HCT116 (cell line): Measurements from ENCODE around the gene SLC1A6. TPM values are rescaled to one million over a fixed set of nuclear protein-coding genes. Genes with fewer than 3 reads are reported as not detected.

Experiments used
- ATAC-seq: fragments of 200-7000 bp; cut with Tn5 transposase; 2 replicates; pipeline ENCODE4 v1.9.1; 2020; ENCODE audit warnings: mild to moderate bottlenecking, moderate library complexity
- BruUV-seq: library from RNA; stranded (reverse); fragments of 400-500 nt; replicated peaks from 2 replicates; lab custom pipeline; 2021; lab: Mats Ljungman, UMichigan
- CTCF ChIA-PET: fragments of 300-600 bp; sonication (Branson Sonifier 250); formaldehyde crosslinking; loops from one replicate; lab custom pipeline; 2021; ENCODE audit warnings: antibody characterized with exemption; lab: Charles Lee
- POLR2A ChIA-PET: fragments of 300-600, 350-600 bp; sonication (Branson Sonifier 250); formaldehyde crosslinking; loops from one replicate; lab custom pipeline; 2021; ENCODE audit warnings: antibody characterized with exemption; lab: Charles Lee
- RAD21 ChIA-PET, 2 experiments: fragments of 300-600 bp; sonication (Branson Sonifier 250); formaldehyde crosslinking; loops; one replicate each; lab custom pipeline; 2023; ENCODE audit warnings: low total read pairs in 2 of 2; ENCODE audit not compliant: uncharacterized antibody in 2 of 2, unreplicated experiment in 2 of 2, low non-redundant PET in 1 of 2; lab: Charles Lee
- DNase-seq: peaks from one replicate; pipeline ENCODE4 v3.0.0-alpha.2; 2010; ENCODE audit warnings: low read depth, low spot score
- H2AFZ ChIP-seq: fragments of 200-600 bp; shearing (Covaris generic), sonication (generic); 2 replicates; pipeline ENCODE4 v1.6.1; 2017; ENCODE audit warnings: low read depth, mixed run types, mixed read lengths, antibody characterized with exemption, low read length; ENCODE audit not compliant: poor library complexity, severe bottlenecking
- H3K27ac ChIP-seq: 2 replicates; pipeline ENCODE4 v1.5.1; 2012; ENCODE audit warnings: low read depth, low read length
- H3K27me3 ChIP-seq: fragments of 200-600 bp; sonication (generic); 2 replicates; pipeline ENCODE4 v1.6.1; 2016; ENCODE audit warnings: mixed run types, low read length, mixed read lengths; ENCODE audit not compliant: insufficient read depth
- H3K36me3 ChIP-seq, 2 experiments: fragments of 200-500 bp in 1 of 2; fragments of 200-600 bp in 1 of 2; sonication (Bioruptor generic) in 1 of 2; sonication (generic) in 1 of 2; 2 replicates each; pipeline versions ENCODE4 v1.5.1 to v1.6.1; 2014 to 2016; ENCODE audit warnings: low read length in 2 of 2, inconsistent platforms in 1 of 2, mixed read lengths in 1 of 2, mixed run types in 1 of 2; ENCODE audit not compliant: insufficient read depth in 2 of 2, control insufficient read depth in 1 of 2
- H3K4me1 ChIP-seq, 2 experiments: fragments of 200-600 bp in 1 of 2; sonication (generic) in 1 of 2; 2 replicates each; pipeline versions ENCODE4 v1.5.1 to v1.6.1; 2012 to 2017; ENCODE audit warnings: low read length in 2 of 2, inconsistent platforms in 1 of 2, mild to moderate bottlenecking in 1 of 2, mixed read lengths in 1 of 2, mixed run types in 1 of 2, moderate library complexity in 1 of 2; ENCODE audit not compliant: insufficient read depth in 2 of 2, control insufficient read depth in 1 of 2
- H3K4me2 ChIP-seq: fragments of 200-600 bp; sonication (generic); 2 replicates; pipeline ENCODE4 v1.6.1; 2017; ENCODE audit warnings: mixed run types, low read length, mixed read lengths
- H3K4me3 ChIP-seq, 2 experiments: fragments of 200-600 bp in 1 of 2; sonication (generic) in 1 of 2; replicated peaks in 1 of 2; 2 replicates each; pipeline ENCODE4 v1.5.1; 2011 to 2016; ENCODE audit warnings: low read length in 2 of 2, control low read depth in 1 of 2, low read depth in 1 of 2, mild to moderate bottlenecking in 1 of 2, mixed read lengths in 1 of 2, mixed run types in 1 of 2
- H3K79me2 ChIP-seq: fragments of 200-600 bp; sonication (generic); 2 replicates; pipeline ENCODE4 v1.6.1; 2017; ENCODE audit warnings: mild to moderate bottlenecking, mixed run types, low read length, moderate library complexity, mixed read lengths; ENCODE audit not compliant: insufficient read depth
- H3K9ac ChIP-seq: fragments of 200-600 bp; sonication (generic); 2 replicates; pipeline ENCODE4 v1.6.1; 2016; ENCODE audit warnings: low read length, mixed read lengths
- H3K9me2 ChIP-seq: fragments of 200-600 bp; sonication (generic), shearing (Covaris generic); 2 replicates; pipeline ENCODE4 v1.6.1; 2017; ENCODE audit warnings: mixed run types, mild to moderate bottlenecking, moderate library complexity; ENCODE audit not compliant: insufficient read depth
- H3K9me3 ChIP-seq, 2 experiments: fragments of 200-500 bp in 1 of 2; fragments of 200-600 bp in 1 of 2; sonication (Bioruptor generic) in 1 of 2; sonication (generic) in 1 of 2; 2 replicates each; pipeline ENCODE4 v1.6.1; 2014 to 2017; ENCODE audit warnings: low read length in 2 of 2, mixed read lengths in 2 of 2, inconsistent platforms in 1 of 2, low read depth in 1 of 2, mild to moderate bottlenecking in 1 of 2, mixed run types in 1 of 2, moderate library complexity in 1 of 2; ENCODE audit not compliant: control insufficient read depth in 1 of 2, insufficient read depth in 1 of 2
- H4K20me1 ChIP-seq: fragments of 200-600 bp; sonication (generic), shearing (Covaris generic); 2 replicates; pipeline ENCODE4 v1.6.1; 2017; ENCODE audit warnings: mixed run types, mild to moderate bottlenecking, moderate library complexity; ENCODE audit not compliant: insufficient read depth
- CBX3 ChIP-seq: IDR thresholded peaks from 2 replicates; pipeline ENCODE4 v1.6.1; 2012; ENCODE audit warnings: low read depth
- CEBPB ChIP-seq: IDR thresholded peaks from 2 replicates; pipeline ENCODE4 v1.6.1; 2012; ENCODE audit warnings: low read depth
- EZH2 ChIP-seq: fragments of 200-600 bp; sonication (generic); IDR thresholded peaks from 2 replicates; pipeline ENCODE4 v1.6.1; 2017; ENCODE audit warnings: antibody characterized with exemption, mixed run types
- EZH2phosphoT487 ChIP-seq: fragments of 200-600 bp; IDR thresholded peaks from 2 replicates; pipeline ENCODE4 v1.6.1; 2018; ENCODE audit warnings: antibody characterized with exemption, borderline replicate concordance
- FOSL1 ChIP-seq: IDR thresholded peaks from 2 replicates; pipeline ENCODE4 v1.6.1; 2012; ENCODE audit warnings: low read depth
- JUND ChIP-seq: IDR thresholded peaks from 2 replicates; pipeline ENCODE4 v1.6.1; 2012
- POLR2A ChIP-seq: IDR thresholded peaks from 2 replicates; pipeline ENCODE4 v1.7.0; 2011; ENCODE audit warnings: borderline replicate concordance; ENCODE audit not compliant: insufficient read depth, insufficient read length; ENCODE audit errors: extremely low read depth
- POLR2AphosphoS5 ChIP-seq: IDR thresholded peaks from 2 replicates; pipeline ENCODE4 v1.6.1; 2011; ENCODE audit warnings: mild to moderate bottlenecking, low read depth, low read length, moderate library complexity
- RAD21 ChIP-seq: IDR thresholded peaks from 2 replicates; pipeline ENCODE4 v1.6.1; 2012; ENCODE audit warnings: low read depth, mild to moderate bottlenecking
- YY1 ChIP-seq: IDR thresholded peaks from 2 replicates; pipeline ENCODE4 v1.6.1; 2011; ENCODE audit warnings: low read length, low read depth, moderate library complexity, mild to moderate bottlenecking; ENCODE audit not compliant: insufficient replicate concordance; ENCODE audit errors: extremely low read depth
- ZFX ChIP-seq: fragments of 450-650 bp; IDR thresholded peaks from 2 replicates; pipeline ENCODE4 v1.6.1; 2017
- ZNF274 ChIP-seq: fragments of 200-500 bp; sonication (Bioruptor generic); IDR thresholded peaks from 2 replicates; pipeline ENCODE4 v1.6.1; 2014; ENCODE audit warnings: mild to moderate bottlenecking, low read depth, low read length, inconsistent platforms
- intact Hi-C: fragments of 100-400 bp; cut with micrococcal nuclease; formaldehyde crosslinking; loops from 2 replicates; pipeline ENCODE4 v1.10.0; 2022
- total RNA-seq: library from RNA; stranded (reverse); gene quantifications from one replicate; pipeline ENCODE4 v1.2.1, GENCODE V29; 2021; ENCODE audit not compliant: unreplicated experiment
- TF ChIP-seq, protein P1 (sequence below): IDR thresholded peaks from 2 replicates; pipeline ENCODE4 v1.6.1; 2012
- TF ChIP-seq, protein P2 (sequence below), 3 experiments: fragments of 200-600 bp in 1 of 3; sonication (generic) in 1 of 3; IDR thresholded peaks in 2 of 3; conservative IDR thresholded peaks in 1 of 3; 2 replicates each; pipeline ENCODE4 v1.5.1; 2012 to 2017; ENCODE audit warnings: low read depth in 2 of 3, low read length in 2 of 3, antibody characterized with exemption in 1 of 3, borderline replicate concordance in 1 of 3, control low read depth in 1 of 3, mild to moderate bottlenecking in 1 of 3, mixed read lengths in 1 of 3, mixed run types in 1 of 3, moderate library complexity in 1 of 3; ENCODE audit not compliant: insufficient read depth in 1 of 3
- TF ChIP-seq, protein P3 (sequence below): IDR thresholded peaks from 2 replicates; pipeline ENCODE4 v1.6.1; 2012; ENCODE audit warnings: low read depth

Gene SLC1A6
- total RNA-seq, 1 experiment from 2014 or later = not detected

DNA sequence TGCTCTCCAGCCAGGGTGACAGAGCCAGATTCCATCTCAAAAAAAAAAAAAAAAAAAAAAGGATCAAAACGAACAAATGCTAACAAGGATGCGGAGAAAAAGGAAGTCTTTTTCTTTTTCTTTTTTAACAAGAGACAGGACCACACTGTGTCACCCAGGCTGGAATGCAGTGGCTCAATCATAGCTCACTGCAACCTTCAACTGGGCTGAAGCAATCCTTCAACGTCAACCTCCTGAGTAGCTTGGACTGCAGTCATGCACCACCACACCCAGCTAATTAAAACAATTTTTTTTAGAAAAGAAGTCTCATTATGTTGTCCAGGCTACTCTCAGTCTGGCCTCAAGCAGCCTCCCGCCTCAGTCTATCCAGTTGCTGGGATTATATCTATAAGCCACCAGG is 73.0 kb downstream of the SLC1A6 start:
- H3K4me2 ChIP-seq = no peak overlapping the region
- ATAC-seq (no peak), DNase-seq (no peak)
- H3K79me2 ChIP-seq = no peaks in the 10 kb centered on the region
- H3K9ac ChIP-seq = no peak overlapping the region
- no peaks in the 10 kb centered on the region for H3K36me3 ChIP-seq
- ChIA-PET RAD21 (no interaction called here), POLR2A (no interaction called here), CTCF (no interaction called here)
- H2AFZ ChIP-seq = no peak overlapping the region
- H3K27ac ChIP-seq = no peak overlapping the region
- H3K4me1 ChIP-seq = no peaks in the 10 kb centered on the region
- H4K20me1 ChIP-seq = no peaks in the 10 kb centered on the region
- H3K4me3 ChIP-seq = no peak overlapping the region
- no peaks in the 10 kb centered on the region for H3K9me3 ChIP-seq
- no peaks in the 10 kb centered on the region for H3K9me2 ChIP-seq
- intact Hi-C loops = no loop called here
- no peak for TF ChIP-seq RAD21
- TF ChIP-seq POLR2A = no peak
- TF ChIP-seq, protein P1, sequence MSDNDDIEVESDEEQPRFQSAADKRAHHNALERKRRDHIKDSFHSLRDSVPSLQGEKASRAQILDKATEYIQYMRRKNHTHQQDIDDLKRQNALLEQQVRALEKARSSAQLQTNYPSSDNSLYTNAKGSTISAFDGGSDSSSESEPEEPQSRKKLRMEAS = no peak
- peaks cover 31% of the 10 kb centered on the region for H3K27me3 ChIP-seq
- BruUV-seq = no TSS peak

DNA sequence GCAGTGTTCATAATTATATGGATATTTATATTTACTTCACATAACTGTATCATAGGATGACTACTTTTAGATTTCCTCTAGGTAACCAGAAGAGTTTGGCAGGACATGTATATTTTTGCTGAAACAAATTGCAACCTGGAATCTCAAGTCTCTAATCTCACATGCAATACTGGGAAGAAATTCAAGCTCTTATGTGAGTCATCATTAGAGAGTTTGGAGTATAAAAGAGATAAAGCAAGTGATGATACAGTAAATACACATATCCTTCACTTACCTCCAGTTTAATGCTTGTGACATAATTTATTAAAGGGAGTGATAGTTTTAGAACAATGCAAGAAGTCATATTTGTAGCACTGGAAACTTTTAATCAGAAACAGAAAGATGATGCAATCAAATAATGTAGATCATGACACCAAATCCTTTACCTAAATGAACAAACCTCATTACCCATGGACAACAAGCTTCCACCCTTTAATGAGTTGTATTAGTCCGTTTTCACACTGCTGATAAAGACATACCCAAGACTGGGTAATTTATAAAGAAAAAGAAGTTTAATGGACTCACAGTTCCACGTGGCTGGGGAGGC is 77.9 kb downstream of the SLC1A6 start:
- Histone ChIP-seq H3K9me3 (no peaks in the 10 kb centered on the region), H3K36me3 (no peaks in the 10 kb centered on the region), H3K4me3 (no peak overlapping the region), H3K79me2 (no peaks in the 10 kb centered on the region), H3K4me2 (no peak overlapping the region), H4K20me1 (no peaks in the 10 kb centered on the region), H3K27me3 (peaks cover 68% of the 10 kb centered on the region), H3K9me2 (no peaks in the 10 kb centered on the region), H3K4me1 (no peaks in the 10 kb centered on the region), H3K27ac (no peak overlapping the region), H3K9ac (no peak overlapping the region), H2AFZ (no peak overlapping the region)
- ATAC-seq = no peak
- RAD21 ChIA-PET = no interaction called here
- POLR2A ChIA-PET = no interaction called here
- CTCF ChIA-PET = no interaction called here
- no peak for DNase-seq
- BruUV-seq = no TSS peak
- TF ChIP-seq, protein P1 = no peak
- TF ChIP-seq, protein P2, sequence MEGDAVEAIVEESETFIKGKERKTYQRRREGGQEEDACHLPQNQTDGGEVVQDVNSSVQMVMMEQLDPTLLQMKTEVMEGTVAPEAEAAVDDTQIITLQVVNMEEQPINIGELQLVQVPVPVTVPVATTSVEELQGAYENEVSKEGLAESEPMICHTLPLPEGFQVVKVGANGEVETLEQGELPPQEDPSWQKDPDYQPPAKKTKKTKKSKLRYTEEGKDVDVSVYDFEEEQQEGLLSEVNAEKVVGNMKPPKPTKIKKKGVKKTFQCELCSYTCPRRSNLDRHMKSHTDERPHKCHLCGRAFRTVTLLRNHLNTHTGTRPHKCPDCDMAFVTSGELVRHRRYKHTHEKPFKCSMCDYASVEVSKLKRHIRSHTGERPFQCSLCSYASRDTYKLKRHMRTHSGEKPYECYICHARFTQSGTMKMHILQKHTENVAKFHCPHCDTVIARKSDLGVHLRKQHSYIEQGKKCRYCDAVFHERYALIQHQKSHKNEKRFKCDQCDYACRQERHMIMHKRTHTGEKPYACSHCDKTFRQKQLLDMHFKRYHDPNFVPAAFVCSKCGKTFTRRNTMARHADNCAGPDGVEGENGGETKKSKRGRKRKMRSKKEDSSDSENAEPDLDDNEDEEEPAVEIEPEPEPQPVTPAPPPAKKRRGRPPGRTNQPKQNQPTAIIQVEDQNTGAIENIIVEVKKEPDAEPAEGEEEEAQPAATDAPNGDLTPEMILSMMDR (IDR thresholded peaks at IDR 0.05 in 2 of 3, conservative IDR thresholded peaks at IDR 0.05 in 1 of 3; ENCODE audit: borderline replicate concordance in 1 of 3, insufficient read depth in 1 of 3, low read depth in 2 of 3, low read length in 2 of 3) = no peak
- TF ChIP-seq, protein P3, sequence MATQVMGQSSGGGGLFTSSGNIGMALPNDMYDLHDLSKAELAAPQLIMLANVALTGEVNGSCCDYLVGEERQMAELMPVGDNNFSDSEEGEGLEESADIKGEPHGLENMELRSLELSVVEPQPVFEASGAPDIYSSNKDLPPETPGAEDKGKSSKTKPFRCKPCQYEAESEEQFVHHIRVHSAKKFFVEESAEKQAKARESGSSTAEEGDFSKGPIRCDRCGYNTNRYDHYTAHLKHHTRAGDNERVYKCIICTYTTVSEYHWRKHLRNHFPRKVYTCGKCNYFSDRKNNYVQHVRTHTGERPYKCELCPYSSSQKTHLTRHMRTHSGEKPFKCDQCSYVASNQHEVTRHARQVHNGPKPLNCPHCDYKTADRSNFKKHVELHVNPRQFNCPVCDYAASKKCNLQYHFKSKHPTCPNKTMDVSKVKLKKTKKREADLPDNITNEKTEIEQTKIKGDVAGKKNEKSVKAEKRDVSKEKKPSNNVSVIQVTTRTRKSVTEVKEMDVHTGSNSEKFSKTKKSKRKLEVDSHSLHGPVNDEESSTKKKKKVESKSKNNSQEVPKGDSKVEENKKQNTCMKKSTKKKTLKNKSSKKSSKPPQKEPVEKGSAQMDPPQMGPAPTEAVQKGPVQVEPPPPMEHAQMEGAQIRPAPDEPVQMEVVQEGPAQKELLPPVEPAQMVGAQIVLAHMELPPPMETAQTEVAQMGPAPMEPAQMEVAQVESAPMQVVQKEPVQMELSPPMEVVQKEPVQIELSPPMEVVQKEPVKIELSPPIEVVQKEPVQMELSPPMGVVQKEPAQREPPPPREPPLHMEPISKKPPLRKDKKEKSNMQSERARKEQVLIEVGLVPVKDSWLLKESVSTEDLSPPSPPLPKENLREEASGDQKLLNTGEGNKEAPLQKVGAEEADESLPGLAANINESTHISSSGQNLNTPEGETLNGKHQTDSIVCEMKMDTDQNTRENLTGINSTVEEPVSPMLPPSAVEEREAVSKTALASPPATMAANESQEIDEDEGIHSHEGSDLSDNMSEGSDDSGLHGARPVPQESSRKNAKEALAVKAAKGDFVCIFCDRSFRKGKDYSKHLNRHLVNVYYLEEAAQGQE = no peak
- no peak for TF ChIP-seq YY1
- TF ChIP-seq ZFX = no peak
- no peak for TF ChIP-seq ZNF274
- no peak for TF ChIP-seq CBX3
- TF ChIP-seq FOSL1 = no peak
- TF ChIP-seq JUND = no peak
- no peak for TF ChIP-seq EZH2phosphoT487
- TF ChIP-seq CEBPB = no peak
- no peak for TF ChIP-seq POLR2AphosphoS5
- TF ChIP-seq EZH2 = no peak
- intact Hi-C loops = no loop called here
